ENCODE data around the gene MEX3D.

Gene MEX3D

GRCh38 chr19:1592024-1592754 is 24.1 kb upstream of the MEX3D start:
- peak overlapping the region; percentile 82 for H3K27ac ChIP-seq (ENCODE audit: low read length)
- H3K36me3 ChIP-seq (ENCODE audit: control insufficient read depth in 1 of 2, insufficient read depth in 2 of 2, low read length in 2 of 2): peaks cover 3 to 6% of the 10 kb centered on the region in 2 donors
- no peaks in the 10 kb centered on the region for H3K27me3 ChIP-seq (ENCODE audit: low read depth, low read length)
- no peaks in the 10 kb centered on the region for H3K9me3 ChIP-seq (ENCODE audit: control insufficient read depth in 1 of 2, low read length in 2 of 2)
- peak overlapping the region; percentile 77 to 82 for H3K4me3 ChIP-seq (ENCODE audit: low read depth in 1 of 2, low read length in 2 of 2)
- peaks cover 5 to 17% of the 10 kb centered on the region in 2 donors for H3K4me1 ChIP-seq (ENCODE audit: control insufficient read depth in 1 of 2, insufficient read depth in 2 of 2, low read length in 2 of 2)

DNA sequence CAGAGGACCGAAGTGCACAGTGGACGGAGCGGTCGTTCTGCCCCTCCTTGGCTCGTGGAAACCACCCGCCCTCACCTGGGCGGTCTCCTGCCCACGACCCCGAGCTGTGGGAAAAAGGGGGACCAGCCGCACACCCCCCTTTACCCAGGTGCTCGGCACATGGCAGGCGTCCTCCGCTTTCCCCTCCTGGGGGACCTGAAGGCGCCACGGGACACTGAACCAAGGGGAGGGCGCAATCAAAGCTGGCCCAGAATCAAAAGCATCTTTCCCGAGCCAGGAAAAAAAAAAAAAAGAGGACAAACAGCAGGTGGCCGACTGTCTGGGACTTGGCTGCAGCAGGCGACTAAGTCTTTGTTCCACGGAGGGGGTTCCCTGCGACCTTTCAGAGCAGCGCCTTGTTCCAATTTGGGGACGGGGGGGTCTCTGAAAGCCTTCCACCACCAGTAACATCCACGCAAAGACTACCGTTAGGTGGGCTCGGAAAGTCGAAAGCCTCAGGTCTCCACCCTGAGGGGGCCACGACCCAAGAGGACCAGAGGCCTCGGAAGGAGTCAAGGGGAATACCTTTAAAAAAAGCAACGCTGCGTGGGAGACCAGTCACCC is 23.4 kb upstream of the MEX3D start:
- Histone ChIP-seq H3K27me3 (ENCODE audit: low read depth, low read length) (no peaks in the 10 kb centered on the region), H3K4me3 (ENCODE audit: low read depth in 1 of 2, low read length in 2 of 2) (peak overlapping the region; percentile 77 to 82), H3K9me3 (ENCODE audit: control insufficient read depth in 1 of 2, low read length in 2 of 2) (no peaks in the 10 kb centered on the region), H3K27ac (ENCODE audit: low read length) (peak overlapping the region; percentile 82), H3K36me3 (ENCODE audit: control insufficient read depth in 1 of 2, insufficient read depth in 2 of 2, low read length in 2 of 2) (no peaks in the 10 kb centered on the region), H3K4me1 (ENCODE audit: control insufficient read depth in 1 of 2, insufficient read depth in 2 of 2, low read length in 2 of 2) (peaks cover 5 to 17% of the 10 kb centered on the region in 2 donors)

GRCh38 chr19:1590641-1591397 is 22.7 kb upstream of the MEX3D start:
- Histone ChIP-seq H3K4me3 (ENCODE audit: low read depth in 1 of 2, low read length in 2 of 2) (peak overlapping the region; percentile 77 to 82), H3K36me3 (ENCODE audit: control insufficient read depth in 1 of 2, insufficient read depth in 2 of 2, low read length in 2 of 2) (no peaks in the 10 kb centered on the region), H3K9me3 (ENCODE audit: control insufficient read depth in 1 of 2, low read length in 2 of 2) (no peaks in the 10 kb centered on the region), H3K27ac (ENCODE audit: low read length) (peak overlapping the region; percentile 82), H3K4me1 (ENCODE audit: control insufficient read depth in 1 of 2, insufficient read depth in 2 of 2, low read length in 2 of 2) (peaks cover 5 to 17% of the 10 kb centered on the region in 2 donors), H3K27me3 (ENCODE audit: low read depth, low read length) (no peaks in the 10 kb centered on the region)

DNA sequence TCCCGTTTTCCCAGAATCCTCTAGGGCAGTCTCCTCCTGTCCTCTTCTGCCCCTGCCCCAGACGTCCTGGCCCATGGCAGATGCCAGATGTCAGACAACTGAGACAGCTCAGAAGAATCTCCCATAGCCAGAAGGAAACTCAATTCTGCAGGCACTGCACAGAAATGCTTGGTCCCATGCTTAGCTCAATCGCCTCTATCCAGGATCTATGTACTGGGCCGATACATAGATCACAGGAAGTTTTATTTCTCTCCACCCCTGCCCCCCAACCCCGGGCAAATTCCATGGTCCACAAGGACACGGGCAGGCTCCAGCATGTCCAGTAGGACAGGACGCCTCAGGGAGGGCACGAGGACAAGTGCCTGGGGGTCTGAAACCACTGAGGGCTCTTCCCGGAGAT is 19.7 kb upstream of the MEX3D start:
- H3K9me3 ChIP-seq (ENCODE audit: control insufficient read depth in 1 of 2, low read length in 2 of 2): no peaks in the 10 kb centered on the region
- H3K27me3 ChIP-seq (ENCODE audit: low read depth, low read length): no peaks in the 10 kb centered on the region
- H3K4me1 ChIP-seq (ENCODE audit: control insufficient read depth in 1 of 2, insufficient read depth in 2 of 2, low read length in 2 of 2): peaks cover 5 to 17% of the 10 kb centered on the region in 2 donors
- no peak overlapping the region for H3K27ac ChIP-seq (ENCODE audit: low read length)
- no peak overlapping the region for H3K4me3 ChIP-seq (ENCODE audit: low read depth in 1 of 2, low read length in 2 of 2)
- peaks cover 0 to 9% of the 10 kb centered on the region in 2 donors for H3K36me3 ChIP-seq (ENCODE audit: control insufficient read depth in 1 of 2, insufficient read depth in 2 of 2, low read length in 2 of 2)

DNA sequence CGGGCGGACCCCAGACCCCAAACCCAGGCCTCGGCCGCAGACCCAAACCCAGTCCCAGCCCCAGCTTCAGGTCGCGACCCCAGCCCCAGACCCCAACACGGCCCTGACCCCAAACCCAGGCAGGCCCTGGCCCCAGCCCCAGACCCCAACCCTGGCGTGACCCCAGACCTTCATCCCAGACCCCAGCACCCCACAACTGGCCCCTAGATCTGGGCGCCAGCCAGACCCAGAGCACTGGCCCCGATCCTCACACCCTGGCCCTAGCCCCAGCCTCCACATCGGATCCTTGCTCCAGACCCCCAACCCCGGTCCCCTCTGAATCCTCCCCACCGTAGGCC is 17.1 kb upstream of the MEX3D start:
- Histone ChIP-seq H3K4me1 (ENCODE audit: control insufficient read depth in 1 of 2, insufficient read depth in 2 of 2, low read length in 2 of 2) (peaks cover 0 to 1% of the 10 kb centered on the region in 2 donors), H3K36me3 (ENCODE audit: control insufficient read depth in 1 of 2, insufficient read depth in 2 of 2, low read length in 2 of 2) (peaks cover 12 to 34% of the 10 kb centered on the region in 2 donors), H3K4me3 (ENCODE audit: low read depth in 1 of 2, low read length in 2 of 2) (no peak overlapping the region), H3K27me3 (ENCODE audit: low read depth, low read length) (no peaks in the 10 kb centered on the region), H3K27ac (ENCODE audit: low read length) (no peak overlapping the region), H3K9me3 (ENCODE audit: control insufficient read depth in 1 of 2, low read length in 2 of 2) (no peaks in the 10 kb centered on the region)

DNA sequence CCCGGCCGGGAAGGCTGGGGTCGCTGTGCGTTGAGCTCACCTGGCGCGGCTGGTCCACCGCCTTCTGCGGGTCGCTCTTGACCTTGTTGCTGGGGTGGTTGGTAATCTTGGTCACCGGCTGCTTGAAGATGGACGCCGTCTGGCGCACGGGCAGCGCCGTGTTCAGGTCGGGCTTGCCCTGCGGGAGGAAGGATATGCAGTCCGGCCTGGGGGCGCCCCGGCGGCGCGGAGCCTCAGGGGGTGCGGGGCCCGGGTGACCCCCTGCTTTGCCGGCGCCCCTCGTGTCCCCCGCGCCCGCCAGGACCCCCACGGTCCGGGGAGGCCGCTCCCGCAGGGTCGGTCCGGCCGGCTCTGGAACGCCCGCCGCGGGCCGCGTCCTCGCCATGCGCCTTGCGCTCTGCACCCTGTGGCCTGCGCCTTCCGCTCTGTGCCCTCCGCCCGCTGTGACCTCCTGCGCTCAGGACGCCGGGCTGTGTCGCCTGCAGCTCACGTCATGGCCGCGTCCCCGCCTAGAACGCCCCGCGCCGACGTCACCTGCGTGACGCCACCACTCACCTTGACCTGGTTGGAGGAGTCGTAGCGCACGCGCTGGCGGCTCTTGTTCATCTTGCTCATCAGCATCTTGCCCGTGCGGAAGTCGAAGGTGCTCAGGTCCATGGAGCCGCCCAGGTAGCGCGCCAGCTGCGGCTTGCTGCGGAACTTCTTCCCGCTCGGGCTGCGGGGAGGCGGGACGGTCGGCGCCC is 16.5 kb upstream of the MEX3D start:
- Histone ChIP-seq H3K4me1 (ENCODE audit: control insufficient read depth in 1 of 2, insufficient read depth in 2 of 2, low read length in 2 of 2) (no peaks in the 10 kb centered on the region), H3K27me3 (ENCODE audit: low read depth, low read length) (no peaks in the 10 kb centered on the region), H3K9me3 (ENCODE audit: control insufficient read depth in 1 of 2, low read length in 2 of 2) (no peaks in the 10 kb centered on the region), H3K27ac (ENCODE audit: low read length) (no peak overlapping the region), H3K4me3 (ENCODE audit: low read depth in 1 of 2, low read length in 2 of 2) (no peak overlapping the region), H3K36me3 (ENCODE audit: control insufficient read depth in 1 of 2, insufficient read depth in 2 of 2, low read length in 2 of 2) (peaks cover 15 to 39% of the 10 kb centered on the region in 2 donors)

DNA sequence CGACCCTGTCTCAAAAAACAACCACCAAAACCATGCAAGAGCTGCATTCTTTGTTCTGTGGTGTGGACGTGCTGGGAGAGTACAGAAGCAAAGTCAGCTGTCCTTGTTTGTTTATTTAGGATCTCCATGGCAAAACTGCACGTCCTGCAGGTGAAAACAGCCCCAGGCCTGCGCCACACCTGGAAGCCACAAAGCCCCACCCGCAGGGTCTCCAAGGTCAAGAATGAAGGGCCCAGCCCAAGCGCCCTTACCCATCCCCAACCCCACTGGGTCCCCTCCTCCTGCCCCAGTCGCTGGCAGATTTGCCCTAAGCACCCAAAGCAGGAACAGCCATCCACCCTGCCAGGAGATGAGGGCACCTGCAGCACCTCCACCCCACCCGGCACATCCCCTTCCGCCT is 14.1 kb upstream of the MEX3D start:
- no peaks in the 10 kb centered on the region for H3K9me3 ChIP-seq (ENCODE audit: control insufficient read depth in 1 of 2, low read length in 2 of 2)
- no peak overlapping the region for H3K4me3 ChIP-seq (ENCODE audit: low read depth in 1 of 2, low read length in 2 of 2)
- no peaks in the 10 kb centered on the region for H3K4me1 ChIP-seq (ENCODE audit: control insufficient read depth in 1 of 2, insufficient read depth in 2 of 2, low read length in 2 of 2)
- H3K27ac ChIP-seq (ENCODE audit: low read length): no peak overlapping the region
- peaks cover 15 to 57% of the 10 kb centered on the region in 2 donors for H3K36me3 ChIP-seq (ENCODE audit: control insufficient read depth in 1 of 2, insufficient read depth in 2 of 2, low read length in 2 of 2)
- no peaks in the 10 kb centered on the region for H3K27me3 ChIP-seq (ENCODE audit: low read depth, low read length)

- Histone ChIP-seq H3K9me3 (ENCODE audit: control insufficient read depth in 1 of 2, low read length in 2 of 2) (no peaks in the 10 kb centered on the region), H3K36me3 (ENCODE audit: control insufficient read depth in 1 of 2, insufficient read depth in 2 of 2, low read length in 2 of 2) (peaks cover 15 to 68% of the 10 kb centered on the region in 2 donors), H3K4me1 (ENCODE audit: control insufficient read depth in 1 of 2, insufficient read depth in 2 of 2, low read length in 2 of 2) (no peaks in the 10 kb centered on the region), H3K27ac (ENCODE audit: low read length) (no peak overlapping the region), H3K4me3 (ENCODE audit: low read depth in 1 of 2, low read length in 2 of 2) (no peak overlapping the region), H3K27me3 (ENCODE audit: low read depth, low read length) (no peaks in the 10 kb centered on the region)
Measured at GRCh38 chr19:1580957-1581356, 12.8 kb upstream of the MEX3D start.

GRCh38 chr19:1580382-1580781 is 12.3 kb upstream of the MEX3D start:
- Histone ChIP-seq H3K27ac (ENCODE audit: low read length) (no peak overlapping the region), H3K36me3 (ENCODE audit: control insufficient read depth in 1 of 2, insufficient read depth in 2 of 2, low read length in 2 of 2) (peaks cover 15 to 68% of the 10 kb centered on the region in 2 donors), H3K9me3 (ENCODE audit: control insufficient read depth in 1 of 2, low read length in 2 of 2) (no peaks in the 10 kb centered on the region), H3K4me1 (ENCODE audit: control insufficient read depth in 1 of 2, insufficient read depth in 2 of 2, low read length in 2 of 2) (no peaks in the 10 kb centered on the region), H3K4me3 (ENCODE audit: low read depth in 1 of 2, low read length in 2 of 2) (no peak overlapping the region), H3K27me3 (ENCODE audit: low read depth, low read length) (no peaks in the 10 kb centered on the region)

DNA sequence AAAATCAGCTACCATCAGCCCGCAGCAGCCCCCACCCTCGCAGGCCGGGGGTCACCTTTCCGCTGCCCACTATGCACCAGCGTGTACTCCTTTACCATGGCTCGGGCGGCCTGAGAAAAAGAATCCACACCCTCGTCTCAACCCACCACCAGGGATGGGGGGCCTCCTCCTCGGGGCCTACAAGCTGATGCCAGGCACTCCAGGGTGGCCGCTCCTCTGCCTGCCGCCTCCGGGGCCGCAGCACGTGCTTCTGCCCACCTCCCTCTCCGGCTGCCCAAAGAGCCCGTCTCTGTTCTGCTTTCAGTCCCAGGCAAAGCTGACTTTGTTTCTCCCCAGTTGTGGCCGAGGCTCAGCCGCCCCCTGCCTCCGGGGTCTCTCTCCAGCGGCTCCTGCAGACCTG is 11.1 kb upstream of the MEX3D start:
- Histone ChIP-seq H3K4me3 (ENCODE audit: low read depth in 1 of 2, low read length in 2 of 2) (no peak overlapping the region), H3K4me1 (ENCODE audit: control insufficient read depth in 1 of 2, insufficient read depth in 2 of 2, low read length in 2 of 2) (no peaks in the 10 kb centered on the region), H3K27ac (ENCODE audit: low read length) (no peak overlapping the region), H3K27me3 (ENCODE audit: low read depth, low read length) (no peaks in the 10 kb centered on the region), H3K36me3 (ENCODE audit: control insufficient read depth in 1 of 2, insufficient read depth in 2 of 2, low read length in 2 of 2) (peaks cover 15 to 65% of the 10 kb centered on the region in 2 donors), H3K9me3 (ENCODE audit: control insufficient read depth in 1 of 2, low read length in 2 of 2) (no peaks in the 10 kb centered on the region)
